Ascending aorta (tissue), 2 donors: ENCODE results near the gene ZNF79. TPM values are rescaled to one million over a fixed set of nuclear protein-coding genes. Genes with fewer than 3 reads are reported as not detected.

ENCODE experiments used
- DNase-seq, 2 donors: peaks; one replicate each; pipeline ENCODE4 v3.0.0-alpha.2; 2019; ENCODE audit warnings: low spot score in 2 of 2
- H3K27ac ChIP-seq, 2 donors: fragments of 200-600 bp; sonication (generic); one replicate each; pipeline ENCODE4 v1.5.1; 2016 to 2017; ENCODE audit warnings: mild to moderate bottlenecking in 1 of 2
- H3K27me3 ChIP-seq: fragments of 200-600 bp; sonication (generic); one replicate; pipeline ENCODE4 v1.5.1; 2017
- H3K36me3 ChIP-seq, 2 donors: fragments of 200-600 bp; sonication (generic); one replicate each; pipeline ENCODE4 v1.5.1; 2016
- H3K4me1 ChIP-seq, 2 donors: fragments of 200-600 bp; sonication (generic); one replicate each; pipeline ENCODE4 v1.5.1; 2016 to 2017; ENCODE audit warnings: mild to moderate bottlenecking in 1 of 2
- H3K4me3 ChIP-seq, 2 donors: fragments of 200-600 bp; sonication (generic); one replicate each; pipeline ENCODE4 v1.5.1; 2016 to 2017; ENCODE audit warnings: mild to moderate bottlenecking in 1 of 2
- H3K9me3 ChIP-seq, 2 donors: fragments of 200-600 bp; sonication (generic); one replicate each; pipeline ENCODE4 v1.5.1; 2016
- intact Hi-C: fragments of 100-400 bp; cut with DNase I; formaldehyde crosslinking; loops from one replicate; pipeline ENCODE4 v1.15.1; 2023
- total RNA-seq: library from RNA; depleted of rRNA; stranded (reverse); fragments of >200 nt; gene quantifications from one replicate; pipeline ENCODE4 v1.1.0, GENCODE V29; 2016
- TF ChIP-seq, protein P1 (sequence below), 3 experiments: fragments of 200-600 bp in 2 of 3; fragments of 450-650 bp in 1 of 3; sonication (generic) in 2 of 3; IDR thresholded peaks; one replicate each; pipeline ENCODE4 v1.5.1; 2016 to 2019; ENCODE audit warnings: antibody characterized with exemption in 3 of 3, mild to moderate bottlenecking in 1 of 3, moderate library complexity in 1 of 3

Gene ZNF79
- total RNA-seq, 1 donor from 2014 or later = 2.9 TPM

DNA sequence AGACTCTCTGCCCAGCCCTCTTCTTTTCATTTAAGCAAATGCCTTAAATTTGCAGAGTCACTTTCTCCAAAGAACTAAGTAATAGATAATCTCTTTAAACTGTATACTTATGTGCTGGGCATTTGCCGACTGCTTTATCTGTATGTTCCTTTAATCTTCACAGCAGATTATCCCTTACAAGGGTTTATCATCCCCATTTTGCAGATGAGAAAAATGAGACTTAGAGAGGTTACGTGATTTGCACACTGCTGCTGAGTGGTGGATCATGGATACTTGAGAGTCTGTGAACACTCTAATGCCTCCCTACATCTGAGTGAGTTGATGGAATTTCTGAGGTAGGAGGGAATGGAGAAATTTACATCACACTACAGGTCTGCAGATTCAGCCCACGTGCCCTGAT, 4.2 kb downstream of the ZNF79 start:
- no peaks in the 10 kb centered on the region for H3K27me3 ChIP-seq
- peaks cover 28 to 36% of the 10 kb centered on the region in 2 donors for H3K36me3 ChIP-seq
- intact Hi-C loops = no loop called here
- no peaks in the 10 kb centered on the region for H3K9me3 ChIP-seq
- TF ChIP-seq, protein P1, sequence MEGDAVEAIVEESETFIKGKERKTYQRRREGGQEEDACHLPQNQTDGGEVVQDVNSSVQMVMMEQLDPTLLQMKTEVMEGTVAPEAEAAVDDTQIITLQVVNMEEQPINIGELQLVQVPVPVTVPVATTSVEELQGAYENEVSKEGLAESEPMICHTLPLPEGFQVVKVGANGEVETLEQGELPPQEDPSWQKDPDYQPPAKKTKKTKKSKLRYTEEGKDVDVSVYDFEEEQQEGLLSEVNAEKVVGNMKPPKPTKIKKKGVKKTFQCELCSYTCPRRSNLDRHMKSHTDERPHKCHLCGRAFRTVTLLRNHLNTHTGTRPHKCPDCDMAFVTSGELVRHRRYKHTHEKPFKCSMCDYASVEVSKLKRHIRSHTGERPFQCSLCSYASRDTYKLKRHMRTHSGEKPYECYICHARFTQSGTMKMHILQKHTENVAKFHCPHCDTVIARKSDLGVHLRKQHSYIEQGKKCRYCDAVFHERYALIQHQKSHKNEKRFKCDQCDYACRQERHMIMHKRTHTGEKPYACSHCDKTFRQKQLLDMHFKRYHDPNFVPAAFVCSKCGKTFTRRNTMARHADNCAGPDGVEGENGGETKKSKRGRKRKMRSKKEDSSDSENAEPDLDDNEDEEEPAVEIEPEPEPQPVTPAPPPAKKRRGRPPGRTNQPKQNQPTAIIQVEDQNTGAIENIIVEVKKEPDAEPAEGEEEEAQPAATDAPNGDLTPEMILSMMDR (IDR thresholded peaks at IDR 0.05) = no peak
- H3K4me3 ChIP-seq = no peak overlapping the region
- H3K4me1 ChIP-seq = peaks cover 0 to 17% of the 10 kb centered on the region in 2 donors
- H3K27ac ChIP-seq = no peak overlapping the region
- no peak for DNase-seq

DNA sequence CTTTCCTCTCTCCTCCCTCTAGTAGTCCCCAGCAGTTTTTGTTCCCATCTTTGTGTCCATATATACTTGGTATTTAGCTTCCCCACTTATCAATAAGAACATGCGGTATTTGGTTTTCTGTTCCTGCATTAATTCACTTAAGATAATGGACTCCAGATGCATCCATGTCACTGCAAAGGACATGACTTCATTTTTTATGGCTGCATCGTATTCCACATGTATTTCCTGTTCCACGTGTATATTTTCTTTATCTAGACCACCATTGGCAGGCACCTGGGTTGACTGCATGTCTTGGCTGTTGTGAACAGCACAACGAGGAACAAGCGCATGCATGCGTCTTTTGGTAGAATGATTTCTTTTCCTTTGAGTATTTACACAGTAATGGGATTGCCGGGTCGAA, 6.2 kb downstream of the ZNF79 start:
- Histone ChIP-seq H3K27ac (no peak overlapping the region), H3K4me1 (peaks cover 0 to 9% of the 10 kb centered on the region in 2 donors), H3K36me3 (peaks cover 47 to 57% of the 10 kb centered on the region in 2 donors), H3K4me3 (no peak overlapping the region), H3K9me3 (no peaks in the 10 kb centered on the region), H3K27me3 (no peaks in the 10 kb centered on the region)
- no peak for DNase-seq
- intact Hi-C loops = no loop called here
- TF ChIP-seq, protein P1 (IDR thresholded peaks at IDR 0.05) = no peak

DNA sequence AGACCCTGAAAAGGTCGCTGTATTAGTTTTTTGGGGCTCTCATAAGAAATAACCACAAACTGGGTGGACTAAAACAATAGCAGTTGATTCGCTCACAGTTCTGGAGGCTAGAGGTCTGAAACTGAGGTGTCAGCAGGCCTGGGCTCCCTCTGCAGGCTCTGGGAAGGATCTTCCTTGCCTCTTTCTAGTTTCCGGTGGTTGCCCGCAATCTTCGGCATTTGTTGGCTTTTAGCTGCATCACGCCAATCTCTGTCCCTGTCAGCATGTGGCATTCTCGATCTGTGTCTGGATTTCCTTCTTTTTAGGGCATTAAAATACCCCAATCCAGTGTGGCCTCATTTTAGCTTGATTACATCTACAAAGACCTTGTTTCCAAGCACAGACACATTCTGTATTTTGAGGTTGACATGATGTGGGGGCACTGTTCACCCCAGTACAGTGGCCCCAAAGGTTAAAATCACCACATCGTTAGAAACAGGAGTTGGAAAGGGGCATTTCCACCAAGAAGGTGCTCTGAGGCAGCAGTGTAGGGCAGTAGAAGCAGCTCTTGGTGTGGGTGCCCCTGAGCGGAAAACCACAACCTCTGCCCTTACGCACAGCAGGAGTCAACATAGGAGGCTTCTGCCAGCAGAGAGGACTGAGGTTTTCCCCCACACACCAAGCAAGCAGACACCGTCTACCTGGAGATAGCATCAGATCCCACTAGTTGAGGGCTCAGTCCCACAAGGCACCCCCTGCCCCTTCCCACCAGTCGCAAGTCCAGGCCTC, 13.5 kb downstream of the ZNF79 start:
- Histone ChIP-seq H3K27ac (no peak overlapping the region), H3K9me3 (no peaks in the 10 kb centered on the region), H3K36me3 (peaks cover 89 to 96% of the 10 kb centered on the region in 2 donors), H3K4me3 (no peak overlapping the region), H3K4me1 (no peaks in the 10 kb centered on the region), H3K27me3 (no peaks in the 10 kb centered on the region)
- TF ChIP-seq, protein P1 (IDR thresholded peaks at IDR 0.05) = no peak
- peak in 1 of 2 donors; percentile 42 for DNase-seq
- intact Hi-C loops = loop anchor here (2.0 kb wide), 1 partner anchor 29 kb away; no protein-coding TSS in a partner anchor

DNA sequence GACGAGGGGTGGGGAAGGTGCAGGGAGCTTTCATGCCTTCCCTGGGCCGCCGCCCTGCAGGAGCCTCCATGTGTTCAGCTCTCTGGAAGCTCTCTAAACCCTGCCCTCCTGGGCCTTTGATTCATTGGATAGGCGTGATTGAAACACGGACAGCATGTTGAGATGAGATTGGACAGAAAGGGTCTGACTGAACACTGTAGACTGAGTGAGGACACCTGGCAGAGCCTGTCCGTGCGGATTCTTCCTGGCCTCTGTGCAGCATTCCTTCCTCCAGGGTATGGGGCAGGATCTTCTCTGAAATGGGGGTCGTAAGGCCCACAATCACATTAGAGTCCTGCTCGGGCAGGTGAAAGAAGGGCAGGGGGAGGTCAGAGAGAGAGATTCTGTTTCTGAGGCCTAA, 14.2 kb downstream of the ZNF79 start:
- intact Hi-C loops = no loop called here
- Histone ChIP-seq H3K27me3 (no peaks in the 10 kb centered on the region), H3K4me3 (no peak overlapping the region), H3K27ac (no peak overlapping the region), H3K36me3 (peaks cover 91 to 98% of the 10 kb centered on the region in 2 donors), H3K4me1 (no peaks in the 10 kb centered on the region), H3K9me3 (no peaks in the 10 kb centered on the region)
- TF ChIP-seq, protein P1 (IDR thresholded peaks at IDR 0.05) = no peak
- DNase-seq = peak in 1 of 2 donors; percentile 49

DNA sequence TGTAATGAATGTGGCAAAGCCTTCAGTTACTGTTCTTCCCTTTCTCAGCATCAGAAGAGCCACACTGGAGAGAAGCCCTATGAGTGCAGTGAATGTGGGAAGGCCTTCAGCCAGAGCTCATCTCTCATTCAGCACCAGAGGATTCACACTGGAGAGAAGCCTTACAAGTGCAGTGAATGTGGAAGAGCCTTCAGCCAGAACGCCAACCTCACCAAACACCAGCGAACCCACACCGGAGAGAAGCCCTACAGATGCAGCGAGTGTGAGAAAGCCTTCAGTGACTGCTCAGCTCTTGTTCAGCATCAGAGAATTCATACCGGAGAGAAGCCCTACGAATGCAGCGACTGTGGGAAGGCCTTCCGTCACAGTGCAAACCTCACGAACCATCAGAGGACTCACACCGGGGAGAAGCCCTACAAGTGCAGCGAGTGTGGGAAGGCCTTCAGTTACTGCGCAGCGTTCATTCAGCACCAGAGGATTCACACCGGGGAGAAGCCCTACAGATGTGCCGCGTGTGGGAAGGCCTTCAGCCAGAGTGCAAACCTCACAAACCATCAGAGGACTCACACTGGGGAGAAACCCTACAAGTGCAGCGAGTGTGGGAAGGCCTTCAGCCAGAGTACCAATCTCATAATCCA, 20.2 kb downstream of the ZNF79 start:
- Histone ChIP-seq H3K27me3 (no peaks in the 10 kb centered on the region), H3K9me3 (no peaks in the 10 kb centered on the region), H3K27ac (peak overlapping the region in 1 of 2 donors; percentile 7), H3K4me1 (peaks cover 0 to 2% of the 10 kb centered on the region in 2 donors), H3K4me3 (no peak overlapping the region), H3K36me3 (peaks cover 83 to 99% of the 10 kb centered on the region in 2 donors)
- no peak for DNase-seq
- intact Hi-C loops = no loop called here
- TF ChIP-seq, protein P1 (IDR thresholded peaks at IDR 0.05) = no peak
